NB4 (cell line): Measurements from ENCODE around the gene LPCAT1.

ENCODE experiments used
- CTCF ChIP-seq: IDR thresholded peaks from one replicate; pipeline ENCODE4 v1.5.1; 2012; ENCODE audit warnings: low read depth, low read length
- POLR2A ChIP-seq: IDR thresholded peaks from 2 replicates; pipeline ENCODE4 v1.6.1; 2011; ENCODE audit warnings: mild to moderate bottlenecking; ENCODE audit not compliant: insufficient read length; ENCODE audit errors: extremely low read depth

GRCh38 chr5:1547655-1548054 is 23.9 kb upstream of the LPCAT1 start:
- TF ChIP-seq CTCF (no peak), POLR2A (no peak)
